OCI-LY7 (cell line): Measurements from ENCODE around the gene GFI1.

ENCODE experiments used
- EZH2phosphoT487 ChIP-seq: fragments of 200-600 bp; sonication (generic); IDR thresholded peaks from 2 replicates; pipeline ENCODE4 v1.6.1; 2018; ENCODE audit warnings: low read depth, borderline replicate concordance, mild to moderate bottlenecking, mixed run types, antibody characterized with exemption, low read length, moderate library complexity, mixed read lengths
- TF ChIP-seq, protein P1 (sequence below): fragments of 200-600 bp; sonication (generic); conservative IDR thresholded peaks from 2 replicates; pipeline ENCODE4 v1.5.1; 2014; ENCODE audit warnings: mild to moderate bottlenecking, antibody characterized with exemption, low read length, moderate library complexity, mixed read lengths

DNA sequence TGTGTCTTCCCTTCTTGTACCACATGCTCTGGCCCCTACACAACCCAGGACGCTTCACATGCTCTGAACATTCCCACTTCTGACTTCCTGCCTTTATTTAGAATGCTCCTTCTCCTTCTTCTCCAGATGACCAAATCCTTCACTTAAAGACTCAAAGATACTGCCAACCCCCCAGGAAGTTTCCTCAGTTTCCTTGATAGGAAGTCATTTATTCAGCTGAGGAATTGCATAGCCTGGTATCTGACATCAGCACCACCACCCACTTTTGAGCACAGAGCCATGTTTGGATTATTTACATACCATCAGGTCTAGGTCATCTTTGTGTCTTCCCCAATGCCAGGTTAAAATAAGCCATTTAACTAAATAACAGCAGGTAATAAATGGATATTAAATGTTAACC lies 42.4 kb downstream of the GFI1 start:
- TF ChIP-seq, protein P1, sequence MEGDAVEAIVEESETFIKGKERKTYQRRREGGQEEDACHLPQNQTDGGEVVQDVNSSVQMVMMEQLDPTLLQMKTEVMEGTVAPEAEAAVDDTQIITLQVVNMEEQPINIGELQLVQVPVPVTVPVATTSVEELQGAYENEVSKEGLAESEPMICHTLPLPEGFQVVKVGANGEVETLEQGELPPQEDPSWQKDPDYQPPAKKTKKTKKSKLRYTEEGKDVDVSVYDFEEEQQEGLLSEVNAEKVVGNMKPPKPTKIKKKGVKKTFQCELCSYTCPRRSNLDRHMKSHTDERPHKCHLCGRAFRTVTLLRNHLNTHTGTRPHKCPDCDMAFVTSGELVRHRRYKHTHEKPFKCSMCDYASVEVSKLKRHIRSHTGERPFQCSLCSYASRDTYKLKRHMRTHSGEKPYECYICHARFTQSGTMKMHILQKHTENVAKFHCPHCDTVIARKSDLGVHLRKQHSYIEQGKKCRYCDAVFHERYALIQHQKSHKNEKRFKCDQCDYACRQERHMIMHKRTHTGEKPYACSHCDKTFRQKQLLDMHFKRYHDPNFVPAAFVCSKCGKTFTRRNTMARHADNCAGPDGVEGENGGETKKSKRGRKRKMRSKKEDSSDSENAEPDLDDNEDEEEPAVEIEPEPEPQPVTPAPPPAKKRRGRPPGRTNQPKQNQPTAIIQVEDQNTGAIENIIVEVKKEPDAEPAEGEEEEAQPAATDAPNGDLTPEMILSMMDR: no peak
- no peak for TF ChIP-seq EZH2phosphoT487
